ENCODE results near the gene CLK2. TPM values are rescaled to one million over a fixed set of nuclear protein-coding genes. Genes with fewer than 3 reads are reported as not detected.

CLK2 gene
- total RNA-seq, 1 donor from 2014 or later = 106 TPM

GRCh38 chr1:155320252-155320651, 46.9 kb upstream of the CLK2 start:
- Mint-ChIP-seq H3K27me3 (no peaks in the 10 kb centered on the region), H3K4me3 (ENCODE audit: low read depth) (peak overlapping the region; percentile 70), H3K9me3 (ENCODE audit: low read depth) (no peaks in the 10 kb centered on the region), H3K36me3 (ENCODE audit: insufficient read depth) (peaks cover 8% of the 10 kb centered on the region), H3K4me1 (ENCODE audit: low read depth) (peaks cover 22% of the 10 kb centered on the region), H3K27ac (no peak overlapping the region)
- TF ChIP-seq CTCF (IDR thresholded peaks at IDR 0.05; ENCODE audit: unreplicated experiment) = no peak
- no peak for DNase-seq (ENCODE audit: low spot score, unreplicated experiment)

GRCh38 chr1:155319536-155319935, 46.2 kb upstream of the CLK2 start:
- H3K4me1 Mint-ChIP-seq (ENCODE audit: low read depth) = peaks cover 22% of the 10 kb centered on the region
- H3K36me3 Mint-ChIP-seq (ENCODE audit: insufficient read depth) = peaks cover 8% of the 10 kb centered on the region
- H3K27ac Mint-ChIP-seq = no peak overlapping the region
- H3K27me3 Mint-ChIP-seq = no peaks in the 10 kb centered on the region
- DNase-seq (ENCODE audit: low spot score, unreplicated experiment) = no peak
- H3K4me3 Mint-ChIP-seq (ENCODE audit: low read depth) = no peak overlapping the region
- no peak for TF ChIP-seq CTCF (IDR thresholded peaks at IDR 0.05; ENCODE audit: unreplicated experiment)
- H3K9me3 Mint-ChIP-seq (ENCODE audit: low read depth) = no peaks in the 10 kb centered on the region

- Mint-ChIP-seq H3K36me3 (ENCODE audit: insufficient read depth) (peaks cover 14% of the 10 kb centered on the region), H3K9me3 (ENCODE audit: low read depth) (no peaks in the 10 kb centered on the region), H3K4me3 (ENCODE audit: low read depth) (no peak overlapping the region), H3K27me3 (no peaks in the 10 kb centered on the region), H3K4me1 (ENCODE audit: low read depth) (peaks cover 22% of the 10 kb centered on the region), H3K27ac (no peak overlapping the region)
- DNase-seq (ENCODE audit: low spot score, unreplicated experiment) = no peak
- no peak for TF ChIP-seq CTCF (IDR thresholded peaks at IDR 0.05; ENCODE audit: unreplicated experiment)
Observed at GRCh38 chr1:155318082-155318481, 44.8 kb upstream of the CLK2 start.

- Mint-ChIP-seq H3K9me3 (ENCODE audit: low read depth) (no peaks in the 10 kb centered on the region), H3K4me1 (ENCODE audit: low read depth) (peaks cover 15% of the 10 kb centered on the region), H3K27ac (peak overlapping the region; percentile 38), H3K27me3 (no peaks in the 10 kb centered on the region), H3K4me3 (ENCODE audit: low read depth) (no peak overlapping the region), H3K36me3 (ENCODE audit: insufficient read depth) (peaks cover 17% of the 10 kb centered on the region)
- no peak for TF ChIP-seq CTCF (IDR thresholded peaks at IDR 0.05; ENCODE audit: unreplicated experiment)
- no peak for DNase-seq (ENCODE audit: low spot score, unreplicated experiment)
Observed at GRCh38 chr1:155316922-155317321, 43.6 kb upstream of the CLK2 start.

- TF ChIP-seq CTCF (IDR thresholded peaks at IDR 0.05; ENCODE audit: unreplicated experiment) = no peak
Observed at GRCh38 chr1:155313261-155313660, 40.0 kb upstream of the CLK2 start.

More at GRCh38 chr1:155313261-155313660, 40.0 kb upstream of the CLK2 start:
- Mint-ChIP-seq H3K27me3 (no peaks in the 10 kb centered on the region), H3K4me1 (ENCODE audit: low read depth) (peaks cover 17% of the 10 kb centered on the region), H3K4me3 (ENCODE audit: low read depth) (peak overlapping the region; percentile 31), H3K9me3 (ENCODE audit: low read depth) (no peaks in the 10 kb centered on the region), H3K36me3 (ENCODE audit: insufficient read depth) (peaks cover 13% of the 10 kb centered on the region), H3K27ac (no peak overlapping the region)
- no peak for DNase-seq (ENCODE audit: low spot score, unreplicated experiment)
